H1 (cell line): ENCODE results near the gene KCNH4. TPM values are rescaled to one million over a fixed set of nuclear protein-coding genes. Genes with fewer than 3 reads are reported as not detected.

Source experiments
- CBX5 ChIP-seq: fragments of 300-800, 300-1000 bp; sonication (generic); IDR thresholded peaks from 2 replicates; pipeline ENCODE4 v1.7.1; 2016; ENCODE audit warnings: antibody characterized with exemption, low read length, low read depth
- CEBPB ChIP-seq: IDR thresholded peaks from 2 replicates; pipeline ENCODE4 v1.6.1; 2012; ENCODE audit warnings: low read depth, low read length
- CHD7 ChIP-seq: fragments of 300-600 bp; sonication (generic); IDR thresholded peaks from 2 replicates; pipeline ENCODE4 v1.7.1; 2012; ENCODE audit warnings: low read length, moderate library complexity, mild to moderate bottlenecking, inconsistent platforms; ENCODE audit not compliant: insufficient replicate concordance
- MAFK ChIP-seq: IDR thresholded peaks from 2 replicates; pipeline ENCODE4 v1.6.1; 2012; ENCODE audit warnings: low read depth, mild to moderate bottlenecking, improper control_type of control experiment, low read length
- NANOG ChIP-seq: IDR thresholded peaks from 2 replicates; pipeline ENCODE4 v1.6.1; 2011; ENCODE audit warnings: low read length, low read depth, mild to moderate bottlenecking, inconsistent platforms; ENCODE audit not compliant: insufficient read depth, poor library complexity, severe bottlenecking
- polyA plus RNA-seq, 7 experiments: library from polyadenylated mRNA; depleted of rRNA in 3 of 7; stranded (reverse) in 5 of 7; unstranded in 2 of 7; fragments of >200 nt in 5 of 7; fragments of 200-250 nt in 2 of 7; gene quantifications; 1 replicate in 5 of 7; 2 replicates in 1 of 7; 4 replicates in 1 of 7; pipeline versions ENCODE4 v1.2.1 to v1.2.3, GENCODE V29; 2011 to 2013; ENCODE audit warnings: missing spikeins in 2 of 7, mixed read lengths in 2 of 7
- total RNA-seq: library from RNA; stranded (reverse); fragmentation: NEBNext Ultra II Directional; extraction: Animal tissue kit (Norgen Biotek cat#: 25700); gene quantifications from 2 replicates; pipeline ENCODE4 v1.2.1, GENCODE V29; 2021

The KCNH4 gene
- total and polyA plus RNA-seq, 2 of the 8 experiments (the other 6 are each of a cell fraction or from before 2014, with no cell fraction given), result 0.44 to 0.47 TPM

- TF ChIP-seq CHD7 (no peak), CEBPB (no peak), NANOG (no peak), MAFK (no peak), CBX5 (no peak)
Measured at GRCh38 chr17:42192189-42193126, 11.5 kb upstream of the KCNH4 start (continued).
